ENCODE results near the gene COMMD10. TPM values are rescaled to one million over a fixed set of nuclear protein-coding genes. Genes with fewer than 3 reads are reported as not detected.
A peak's percentile ranks its signal among the peaks of the same experiment; 100 is the strongest.

The COMMD10 gene
- total RNA-seq, 1 experiment from 2014 or later: 22.7 TPM

DNA sequence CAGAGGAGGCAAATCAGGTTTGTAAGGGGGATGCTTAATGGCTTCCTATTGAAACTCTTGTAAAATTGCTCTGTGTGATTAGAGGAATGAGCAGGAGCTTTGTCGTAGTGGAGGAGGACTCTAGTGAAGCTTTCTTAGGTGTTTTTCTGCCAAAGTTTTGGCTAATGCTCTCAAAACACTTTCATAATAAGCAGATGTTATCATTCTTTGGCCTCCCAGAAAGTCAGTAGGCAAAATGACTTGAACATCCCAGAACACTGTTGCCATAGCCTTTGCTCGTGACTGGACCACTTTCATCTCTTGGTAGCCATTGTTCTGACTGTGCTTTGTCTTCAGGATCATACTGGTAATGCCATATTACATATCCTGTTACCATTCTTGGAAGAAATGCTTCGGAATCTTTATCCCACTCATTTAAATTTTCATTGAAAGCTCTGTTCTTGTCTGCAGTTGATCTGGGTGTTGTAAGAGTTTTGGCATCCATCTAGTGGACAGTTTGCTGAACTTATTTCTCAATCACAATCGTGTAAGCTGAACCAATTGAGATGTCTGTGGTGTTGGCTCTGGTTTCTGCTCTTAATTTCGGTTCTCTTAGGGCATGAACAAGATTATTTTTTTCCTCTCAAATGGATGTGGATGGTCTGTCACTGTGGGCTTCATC lies 187.6 kb downstream of the COMMD10 start:
- DNase-seq (ENCODE audit: low read depth): peak; percentile 27

DNA sequence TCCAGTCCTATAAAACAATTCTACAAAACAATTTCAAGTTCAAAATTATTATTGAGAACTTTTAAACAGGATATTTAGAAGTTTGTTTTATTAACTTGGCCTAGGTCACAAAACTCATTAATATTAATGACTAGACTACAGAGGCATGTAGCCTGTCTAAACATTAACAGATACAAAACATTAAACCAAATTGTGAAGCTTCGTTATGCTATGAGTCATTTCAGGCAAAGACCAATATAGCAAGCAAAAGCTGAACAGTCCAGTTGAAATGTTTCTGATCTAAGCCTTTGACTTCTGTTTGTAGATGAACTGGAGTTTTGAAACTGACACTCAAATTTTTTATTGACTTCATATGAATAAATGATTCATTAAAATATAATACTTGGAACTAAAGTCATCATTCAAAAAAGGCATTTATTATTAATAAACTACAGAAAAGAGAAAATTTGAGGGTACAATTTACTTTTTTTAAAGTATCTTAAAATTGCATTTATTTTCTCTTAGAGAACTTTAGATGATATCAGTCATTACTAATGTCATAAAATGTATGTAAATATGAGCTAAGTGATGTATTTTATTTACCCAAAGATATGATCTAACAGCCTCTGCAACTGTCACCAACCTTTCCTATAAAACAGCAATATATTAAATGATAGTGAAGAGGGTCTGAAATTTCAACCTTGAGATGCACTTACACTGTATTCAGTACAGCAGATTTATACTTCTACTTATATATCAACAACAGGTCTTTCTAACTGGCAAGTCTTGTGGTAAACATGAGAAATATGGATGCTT lies 188.8 kb downstream of the COMMD10 start:
- in situ Hi-C loops (cut with HindIII; ENCODE audit: low pct_unique_long_range_greater_than_20kb, low sequenced_read_pairs): no loop called here
- DNase-seq (ENCODE audit: low read depth): peak; percentile 52

More for the DNA sequence above, 187.6 kb downstream of the COMMD10 start:
- in situ Hi-C loops (cut with HindIII; ENCODE audit: low pct_unique_long_range_greater_than_20kb, low sequenced_read_pairs): no loop called here

DNA sequence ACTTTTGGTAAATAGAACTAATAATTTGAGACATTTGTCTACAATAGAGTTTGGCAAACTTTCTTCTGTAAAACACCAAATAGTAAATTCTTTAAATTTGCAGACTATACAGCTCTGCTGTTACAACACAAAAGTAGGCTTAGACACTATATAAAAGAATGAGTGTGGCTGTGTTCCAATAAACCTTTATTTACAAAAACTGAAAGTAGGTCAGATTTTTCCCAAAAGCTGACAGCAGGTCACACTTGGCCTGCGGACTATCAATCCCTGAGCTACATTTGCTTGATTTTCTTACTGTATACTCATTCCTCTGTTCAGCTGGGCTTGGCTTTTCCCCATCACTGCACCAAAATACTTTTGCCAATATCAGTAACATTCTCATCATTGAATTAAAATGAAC lies 189.4 kb downstream of the COMMD10 start:
- no peak for DNase-seq (ENCODE audit: low read depth)
- in situ Hi-C loops (cut with HindIII; ENCODE audit: low pct_unique_long_range_greater_than_20kb, low sequenced_read_pairs): no loop called here

DNA sequence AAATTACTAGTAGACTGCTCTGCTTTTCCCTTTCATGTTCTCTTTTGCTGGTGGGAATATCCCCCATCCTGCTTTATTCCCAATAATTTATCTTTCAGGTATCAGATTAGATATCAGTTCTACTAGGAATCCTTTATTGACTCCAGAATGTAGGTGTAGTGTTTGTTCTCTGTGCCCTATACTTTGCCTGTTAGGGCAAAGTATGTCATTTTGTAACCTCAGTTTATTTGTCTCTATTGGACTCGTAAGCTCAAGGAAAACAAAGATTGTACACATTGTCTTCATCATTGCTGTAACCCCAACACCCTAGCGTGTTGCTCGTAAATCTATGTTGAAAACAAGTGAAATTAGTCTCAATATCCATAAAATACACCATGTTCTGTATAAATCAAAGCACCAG lies 190.5 kb downstream of the COMMD10 start:
- in situ Hi-C loops (cut with HindIII; ENCODE audit: low pct_unique_long_range_greater_than_20kb, low sequenced_read_pairs): no loop called here
- DNase-seq (ENCODE audit: low read depth): no peak

DNA sequence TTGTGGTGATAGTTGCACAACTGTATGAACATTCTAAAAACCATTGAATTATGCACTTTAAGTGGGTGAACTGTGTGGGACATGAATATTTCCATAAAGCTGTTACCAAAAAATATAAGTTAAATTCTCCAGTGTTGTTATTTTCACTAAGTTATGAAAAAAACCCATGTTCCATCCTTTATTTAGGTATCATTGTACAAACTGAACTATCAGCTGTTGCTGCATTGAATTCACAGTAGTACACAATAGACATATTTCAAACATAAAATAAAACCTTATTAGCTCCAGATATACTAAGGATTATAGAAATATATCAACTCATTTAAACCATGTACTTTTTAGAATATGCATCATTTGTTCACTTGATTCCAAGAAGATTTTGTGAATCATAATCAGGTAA lies 192.1 kb downstream of the COMMD10 start:
- DNase-seq (ENCODE audit: low read depth): no peak
- in situ Hi-C loops (cut with HindIII; ENCODE audit: low pct_unique_long_range_greater_than_20kb, low sequenced_read_pairs): no loop called here

DNA sequence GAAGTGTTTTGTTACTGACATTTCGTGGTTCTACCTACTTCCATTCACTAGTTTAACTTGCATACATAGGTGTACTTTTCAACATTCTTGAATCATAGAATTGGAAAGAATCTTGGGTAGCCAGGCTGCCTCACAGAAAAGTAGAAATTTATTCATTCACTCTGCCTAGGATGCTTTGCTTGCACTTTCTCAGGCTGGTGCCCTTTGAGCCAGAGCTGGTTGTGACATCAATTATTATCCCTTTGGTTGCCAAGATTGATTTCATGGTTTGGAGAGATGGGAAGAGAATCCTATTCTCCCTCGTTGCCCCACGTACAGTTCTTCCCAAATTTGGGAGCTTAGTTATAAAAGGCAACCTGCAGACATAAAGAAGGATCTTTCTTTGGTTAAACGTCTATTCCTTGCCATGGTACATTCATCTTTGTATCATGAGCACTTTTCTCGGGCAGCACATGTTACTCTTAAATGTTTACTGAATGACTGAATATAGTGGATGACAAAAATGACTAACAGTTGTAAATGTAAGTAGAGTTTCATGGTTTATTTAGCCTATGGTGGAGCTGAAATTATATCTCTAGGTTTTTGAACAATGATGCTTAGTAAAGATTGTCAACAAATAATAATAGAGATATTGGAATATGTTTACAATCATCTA lies 195.5 kb downstream of the COMMD10 start:
- DNase-seq (ENCODE audit: low read depth): no peak
- in situ Hi-C loops (cut with HindIII; ENCODE audit: low pct_unique_long_range_greater_than_20kb, low sequenced_read_pairs): no loop called here

DNA sequence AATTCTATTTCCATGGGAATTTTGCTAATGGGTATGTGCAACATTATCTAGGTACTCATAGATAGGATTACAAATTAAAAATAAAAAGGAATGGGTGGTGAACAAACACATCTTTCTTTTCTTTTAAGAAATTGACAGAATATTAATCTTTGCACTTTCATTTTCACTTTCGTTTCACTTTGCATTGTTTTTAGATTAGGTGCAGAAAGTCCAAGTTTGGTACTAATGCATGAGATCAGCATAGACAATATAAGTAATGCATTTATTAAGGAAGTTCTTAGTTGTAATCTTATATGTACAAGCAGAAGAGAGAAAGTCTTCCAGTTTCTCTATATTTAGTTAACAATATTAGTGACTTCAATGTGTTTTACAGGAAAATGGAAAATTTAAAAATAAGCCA lies 196.5 kb downstream of the COMMD10 start:
- no peak for DNase-seq (ENCODE audit: low read depth)
- in situ Hi-C loops (cut with HindIII; ENCODE audit: low pct_unique_long_range_greater_than_20kb, low sequenced_read_pairs): no loop called here

DNA sequence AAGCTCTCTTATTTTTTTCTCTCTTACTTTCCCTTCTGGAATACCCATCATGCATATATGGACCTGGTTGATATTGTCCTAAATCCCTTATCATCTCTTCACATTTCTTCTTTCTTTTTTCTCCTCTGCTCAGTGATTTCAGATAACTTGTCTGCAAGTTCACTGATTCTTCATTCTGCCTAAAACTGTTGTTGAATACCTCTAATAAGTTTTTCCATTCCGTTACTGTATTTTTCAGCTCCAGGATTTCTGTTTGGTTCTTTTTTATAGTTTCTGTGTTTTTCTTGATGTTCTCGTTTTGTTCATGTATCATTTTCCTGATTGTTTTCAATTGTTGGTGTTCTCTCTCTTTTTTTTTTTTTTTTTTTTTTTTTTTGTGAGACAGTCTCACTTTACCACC lies 203.7 kb downstream of the COMMD10 start:
- in situ Hi-C loops (cut with HindIII; ENCODE audit: low pct_unique_long_range_greater_than_20kb, low sequenced_read_pairs): no loop called here
- no peak for DNase-seq (ENCODE audit: low read depth)

DNA sequence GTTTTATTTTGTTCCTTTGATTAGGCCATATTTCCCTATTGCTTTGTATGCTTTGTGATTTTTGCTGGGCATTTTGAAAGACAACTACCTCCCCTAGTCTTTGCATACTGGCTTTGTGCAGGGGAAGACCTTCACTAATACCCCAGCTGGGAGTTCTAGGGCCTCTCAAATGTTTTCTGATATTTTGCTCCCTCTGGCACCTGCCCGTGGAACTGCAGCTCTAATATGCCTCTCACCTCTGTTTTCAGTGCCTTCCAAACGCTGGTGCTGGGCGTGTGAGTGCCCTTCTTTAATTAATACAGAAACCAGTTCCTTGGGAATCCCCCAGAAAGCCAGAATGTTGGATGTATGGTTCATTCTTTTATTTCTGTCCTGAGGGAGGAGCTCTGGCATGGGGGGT lies 204.5 kb downstream of the COMMD10 start:
- no peak for DNase-seq (ENCODE audit: low read depth)

DNA sequence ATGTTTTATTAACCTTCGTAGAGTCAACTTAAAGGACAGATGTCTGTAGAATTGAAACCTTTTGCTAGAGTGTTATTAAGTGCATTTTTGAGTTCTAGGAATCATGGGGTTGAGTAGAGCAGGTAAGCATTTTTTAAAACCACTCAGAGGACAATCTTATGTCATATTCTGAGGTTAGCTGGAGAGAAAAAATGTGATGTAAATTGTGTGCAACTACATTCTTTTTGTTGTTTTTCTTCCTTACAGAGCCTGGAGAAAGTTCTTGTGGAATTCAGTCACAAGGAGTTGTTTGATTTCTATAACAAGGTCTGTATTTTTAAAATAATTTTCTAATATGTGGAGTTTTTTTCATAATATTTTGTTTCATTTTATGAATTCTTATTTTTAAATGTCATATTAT lies 206.4 kb downstream of the COMMD10 start:
- DNase-seq (ENCODE audit: low read depth): no peak
- in situ Hi-C loops (cut with HindIII; ENCODE audit: low pct_unique_long_range_greater_than_20kb, low sequenced_read_pairs): no loop called here

More for the DNA sequence above, 204.5 kb downstream of the COMMD10 start:
- in situ Hi-C loops (cut with HindIII; ENCODE audit: low pct_unique_long_range_greater_than_20kb, low sequenced_read_pairs): no loop called here

DNA sequence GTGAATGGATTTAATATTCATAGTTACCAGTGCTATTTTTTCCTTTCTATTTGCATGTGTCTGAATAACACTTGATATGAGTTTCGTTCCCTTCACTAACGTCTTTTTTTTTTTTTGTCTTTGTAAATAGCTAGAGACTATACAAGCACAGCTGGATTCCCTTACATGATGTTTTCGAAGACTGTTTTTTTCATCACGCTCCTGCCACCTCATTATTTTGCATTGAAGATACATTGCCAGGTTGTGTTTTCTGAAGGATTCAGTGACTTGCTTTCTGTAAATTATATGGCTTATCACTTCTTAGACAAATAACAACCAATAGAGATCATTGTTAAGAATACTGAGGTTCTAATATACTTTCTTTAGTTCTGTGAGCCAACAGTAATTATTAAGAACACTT lies 207.5 kb downstream of the COMMD10 start:
- in situ Hi-C loops (cut with HindIII; ENCODE audit: low pct_unique_long_range_greater_than_20kb, low sequenced_read_pairs): no loop called here

DNA sequence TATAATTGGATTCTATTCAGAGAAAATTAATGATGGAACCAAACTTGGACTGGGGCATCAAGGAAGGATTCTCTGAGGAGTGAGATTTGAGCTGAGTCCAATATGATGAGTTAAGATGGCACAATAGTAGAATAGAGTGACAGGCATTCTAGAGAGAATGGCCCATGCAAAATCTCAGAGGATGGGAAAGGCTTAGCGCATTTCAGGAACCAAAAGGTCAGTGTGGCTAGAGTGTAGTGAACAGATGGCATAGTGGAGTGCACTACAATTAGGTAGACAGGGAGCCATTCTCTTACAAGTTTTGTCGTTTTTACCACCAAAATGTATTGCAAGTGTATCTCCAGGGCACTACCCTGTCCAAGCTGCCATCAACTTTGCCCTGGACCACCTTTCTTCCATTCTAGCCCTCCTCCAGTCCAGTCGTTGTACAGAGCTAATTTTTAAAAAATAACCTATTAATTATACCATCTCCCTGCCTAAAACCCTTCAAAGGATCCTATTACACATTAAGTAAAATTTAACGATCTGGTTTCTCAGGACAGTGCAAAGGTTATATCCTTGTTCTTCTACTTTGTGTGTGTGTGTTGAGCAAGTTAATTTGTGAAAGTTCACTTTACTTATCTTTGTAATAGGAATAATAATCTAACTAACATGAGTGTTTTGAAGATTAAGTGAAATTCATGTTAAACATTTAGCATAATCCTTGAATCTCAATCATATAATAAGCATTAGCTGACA lies 211.7 kb downstream of the COMMD10 start:
- in situ Hi-C loops (cut with HindIII; ENCODE audit: low pct_unique_long_range_greater_than_20kb, low sequenced_read_pairs): no loop called here
- no peak for DNase-seq (ENCODE audit: low read depth)

More for the DNA sequence above, 207.5 kb downstream of the COMMD10 start:
- DNase-seq (ENCODE audit: low read depth): no peak

DNA sequence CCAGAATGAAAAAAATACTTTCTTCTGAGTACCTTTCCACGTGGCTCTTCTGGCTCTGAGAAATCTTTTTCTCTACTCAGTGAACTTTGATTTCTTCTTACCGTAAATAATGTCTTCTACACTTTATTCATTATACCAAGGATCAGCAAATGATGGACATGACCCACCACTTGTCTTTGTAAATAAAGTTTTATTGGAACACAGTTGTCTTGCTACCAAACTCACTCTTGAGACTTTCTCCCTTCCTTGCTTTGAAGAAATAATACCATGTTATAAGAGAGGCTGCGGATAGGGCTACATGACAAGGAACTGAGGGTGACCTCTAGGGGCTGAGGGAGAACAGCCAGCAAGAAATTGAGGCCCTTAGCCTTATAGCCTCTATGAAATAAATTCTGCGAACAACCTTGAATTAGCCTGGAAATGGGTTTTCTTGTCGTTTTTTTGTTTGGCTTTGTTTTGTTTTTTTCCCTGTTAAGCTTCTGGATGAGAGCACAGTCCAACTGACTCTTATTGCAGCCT lies 212.5 kb downstream of the COMMD10 start:
- in situ Hi-C loops (cut with HindIII; ENCODE audit: low pct_unique_long_range_greater_than_20kb, low sequenced_read_pairs): no loop called here
- no peak for DNase-seq (ENCODE audit: low read depth)

DNA sequence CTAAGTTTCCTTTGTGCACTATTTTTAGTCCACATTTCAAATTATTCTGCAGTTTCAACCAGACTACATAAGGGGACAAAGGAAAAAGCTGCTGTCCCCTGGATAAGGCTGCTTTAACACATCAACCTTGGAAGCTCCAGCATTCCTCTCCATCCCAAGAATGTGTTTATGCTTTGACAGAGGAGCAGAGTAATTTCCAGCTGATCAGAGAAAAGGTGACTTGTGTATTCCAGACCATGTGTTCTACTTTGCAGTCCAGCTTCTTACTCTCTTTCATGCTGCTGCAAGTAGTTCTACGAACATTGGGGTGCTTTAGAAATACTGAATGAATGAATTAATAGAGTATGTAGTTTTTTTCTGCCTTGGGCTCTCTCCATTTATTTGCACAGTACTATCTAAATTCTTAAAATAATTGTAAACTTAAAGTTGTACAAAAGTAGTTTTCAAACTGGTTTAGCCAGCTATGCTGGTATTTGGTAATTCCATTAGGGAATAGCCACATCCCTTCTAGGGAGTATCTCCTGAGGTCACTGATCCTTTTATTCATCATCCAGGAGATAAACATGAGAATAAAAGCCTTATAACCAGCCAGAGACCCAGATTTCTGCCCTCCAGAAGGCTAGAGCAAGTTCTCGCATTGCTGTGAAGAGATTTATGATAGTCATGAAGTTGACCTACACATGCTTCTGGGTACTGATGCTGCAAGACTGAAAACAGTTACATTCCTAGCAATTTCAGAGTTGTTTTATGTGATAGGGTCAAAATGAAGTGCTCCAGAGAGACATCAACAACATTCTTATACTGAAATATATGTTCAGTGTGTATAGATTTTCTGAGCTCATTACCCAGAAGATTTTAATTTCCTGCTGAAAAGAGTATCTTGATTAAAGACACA lies 215.2 kb downstream of the COMMD10 start:
- no peak for DNase-seq (ENCODE audit: low read depth)
- in situ Hi-C loops (cut with HindIII; ENCODE audit: low pct_unique_long_range_greater_than_20kb, low sequenced_read_pairs): no loop called here

DNA sequence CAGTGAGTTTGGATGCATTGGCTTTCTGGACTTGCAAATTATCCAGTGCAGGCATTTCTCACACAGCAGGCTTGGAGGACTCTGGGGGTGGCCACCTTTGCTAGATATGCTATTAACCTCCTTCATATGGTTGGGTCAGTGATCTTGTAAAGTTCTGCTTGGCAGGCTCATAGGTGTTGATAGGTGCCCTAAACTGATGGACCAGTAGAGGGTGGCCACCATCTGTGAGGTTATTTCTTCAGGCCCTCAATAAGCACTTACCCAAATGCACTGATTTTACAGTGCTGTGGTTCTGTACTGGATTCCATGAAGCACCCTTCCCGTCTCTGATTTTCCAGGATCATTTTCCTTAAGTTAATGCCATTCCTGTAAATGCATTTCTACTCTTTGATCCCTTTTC lies 216.3 kb downstream of the COMMD10 start:
- in situ Hi-C loops (cut with HindIII; ENCODE audit: low pct_unique_long_range_greater_than_20kb, low sequenced_read_pairs): no loop called here

DNA sequence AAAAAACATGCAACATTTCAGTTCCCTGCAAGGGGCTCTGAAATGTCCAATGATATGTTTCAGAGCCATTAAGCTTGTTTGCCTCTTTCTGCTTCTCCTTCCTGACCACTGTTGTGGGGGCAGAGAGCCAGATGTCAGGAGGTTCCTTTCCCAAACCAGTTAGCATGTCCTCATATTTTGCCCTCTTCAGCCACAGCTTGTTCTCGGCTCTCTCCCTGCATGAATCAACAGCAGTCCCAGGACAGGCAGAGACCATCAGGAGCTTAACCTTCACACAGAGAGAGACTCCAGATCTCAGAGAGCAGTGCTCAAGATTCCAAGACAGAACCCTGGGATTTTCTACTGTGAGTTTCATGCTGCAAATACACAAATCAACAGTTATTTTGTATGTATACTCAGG lies 218.5 kb downstream of the COMMD10 start:
- no peak for DNase-seq (ENCODE audit: low read depth)
- in situ Hi-C loops (cut with HindIII; ENCODE audit: low pct_unique_long_range_greater_than_20kb, low sequenced_read_pairs): no loop called here

More for the DNA sequence above, 216.3 kb downstream of the COMMD10 start:
- no peak for DNase-seq (ENCODE audit: low read depth)

DNA sequence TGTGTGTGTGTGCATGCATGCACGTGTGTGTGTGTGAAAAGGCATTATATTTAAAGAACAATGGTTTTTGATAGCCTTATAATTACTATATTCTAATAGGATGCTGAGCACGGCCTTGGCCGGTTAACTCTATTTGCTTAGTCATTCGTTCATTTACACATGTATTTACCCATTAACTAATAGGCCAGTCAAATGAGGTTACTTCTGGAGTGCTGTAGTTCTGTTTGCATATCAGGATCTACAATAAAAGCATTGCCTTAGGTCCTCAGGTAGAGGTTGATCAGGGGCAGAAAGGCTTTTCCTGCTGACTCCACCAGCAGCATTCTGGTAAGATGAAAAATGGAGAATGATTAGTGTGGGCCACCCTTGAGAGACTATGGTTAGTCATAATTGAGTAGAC lies 219.0 kb downstream of the COMMD10 start:
- DNase-seq (ENCODE audit: low read depth): no peak
- in situ Hi-C loops (cut with HindIII; ENCODE audit: low pct_unique_long_range_greater_than_20kb, low sequenced_read_pairs): no loop called here

DNA sequence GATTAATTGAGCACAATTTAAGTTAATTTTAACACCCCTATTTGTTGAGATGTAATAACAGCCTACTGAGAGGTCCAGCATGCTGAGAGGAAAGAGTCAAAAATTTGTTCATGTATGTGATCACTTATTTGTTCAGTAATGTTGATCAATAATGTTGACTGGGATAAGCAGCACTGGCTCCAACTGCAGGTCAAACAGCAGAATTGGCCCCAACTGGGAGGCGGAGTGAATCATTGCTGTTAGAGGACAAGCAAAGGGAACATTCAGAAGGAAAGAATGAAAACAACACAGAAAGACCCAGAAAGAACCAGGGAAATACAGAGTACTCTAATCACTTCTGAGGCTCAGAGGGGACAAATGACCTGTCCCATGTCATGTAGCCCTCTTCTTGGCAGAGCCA lies 221.1 kb downstream of the COMMD10 start:
- no peak for DNase-seq (ENCODE audit: low read depth)
- in situ Hi-C loops (cut with HindIII; ENCODE audit: low pct_unique_long_range_greater_than_20kb, low sequenced_read_pairs): no loop called here

All from Caki2 (cell line).